Measurements from ENCODE around the gene TNFRSF19. TPM values are rescaled to one million over a fixed set of nuclear protein-coding genes. Genes with fewer than 3 reads are reported as not detected.

Gene TNFRSF19
- total RNA-seq, 4 donors from 2014 or later: 2.0 to 74.2 (median 4.2) TPM

- H3K9me3 ChIP-seq: peaks cover 0 to 6% of the 10 kb centered on the region in 2 donors
- H3K27ac ChIP-seq: no peak overlapping the region
- H3K36me3 ChIP-seq: no peaks in the 10 kb centered on the region
- no peak for DNase-seq
- no peak overlapping the region for H3K4me3 ChIP-seq
- intact Hi-C loops (cut with DNase I; ENCODE audit: low total_unique reads): no loop called here
- TF ChIP-seq, protein P1, sequence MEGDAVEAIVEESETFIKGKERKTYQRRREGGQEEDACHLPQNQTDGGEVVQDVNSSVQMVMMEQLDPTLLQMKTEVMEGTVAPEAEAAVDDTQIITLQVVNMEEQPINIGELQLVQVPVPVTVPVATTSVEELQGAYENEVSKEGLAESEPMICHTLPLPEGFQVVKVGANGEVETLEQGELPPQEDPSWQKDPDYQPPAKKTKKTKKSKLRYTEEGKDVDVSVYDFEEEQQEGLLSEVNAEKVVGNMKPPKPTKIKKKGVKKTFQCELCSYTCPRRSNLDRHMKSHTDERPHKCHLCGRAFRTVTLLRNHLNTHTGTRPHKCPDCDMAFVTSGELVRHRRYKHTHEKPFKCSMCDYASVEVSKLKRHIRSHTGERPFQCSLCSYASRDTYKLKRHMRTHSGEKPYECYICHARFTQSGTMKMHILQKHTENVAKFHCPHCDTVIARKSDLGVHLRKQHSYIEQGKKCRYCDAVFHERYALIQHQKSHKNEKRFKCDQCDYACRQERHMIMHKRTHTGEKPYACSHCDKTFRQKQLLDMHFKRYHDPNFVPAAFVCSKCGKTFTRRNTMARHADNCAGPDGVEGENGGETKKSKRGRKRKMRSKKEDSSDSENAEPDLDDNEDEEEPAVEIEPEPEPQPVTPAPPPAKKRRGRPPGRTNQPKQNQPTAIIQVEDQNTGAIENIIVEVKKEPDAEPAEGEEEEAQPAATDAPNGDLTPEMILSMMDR (IDR thresholded peaks at IDR 0.05): no peak
- no peak for TF ChIP-seq POLR2A (IDR thresholded peaks at IDR 0.05)
- H3K4me1 ChIP-seq: no peaks in the 10 kb centered on the region
- no peaks in the 10 kb centered on the region for H3K27me3 ChIP-seq
Observed at GRCh38 chr13:23680845-23681669, 110.8 kb downstream of the TNFRSF19 start.

- no peak for TF ChIP-seq POLR2A (IDR thresholded peaks at IDR 0.05)
- TF ChIP-seq, protein P1 (IDR thresholded peaks at IDR 0.05): no peak
- Histone ChIP-seq H3K27me3 (no peaks in the 10 kb centered on the region), H3K4me1 (no peaks in the 10 kb centered on the region), H3K4me3 (no peak overlapping the region), H3K27ac (no peak overlapping the region), H3K9me3 (peaks cover 0 to 6% of the 10 kb centered on the region in 2 donors), H3K36me3 (no peaks in the 10 kb centered on the region)
- intact Hi-C loops (cut with DNase I; ENCODE audit: low total_unique reads): no loop called here
- no peak for DNase-seq
Observed at GRCh38 chr13:23683084-23683483, 112.9 kb downstream of the TNFRSF19 start.

GRCh38 chr13:23684647-23685046 is 114.4 kb downstream of the TNFRSF19 start:
- TF ChIP-seq, protein P1 (IDR thresholded peaks at IDR 0.05): no peak
- H3K4me1 ChIP-seq: no peaks in the 10 kb centered on the region
- no peaks in the 10 kb centered on the region for H3K27me3 ChIP-seq
- no peak overlapping the region for H3K27ac ChIP-seq
- intact Hi-C loops (cut with DNase I; ENCODE audit: low total_unique reads): no loop called here
- H3K36me3 ChIP-seq: no peaks in the 10 kb centered on the region
- H3K9me3 ChIP-seq: peaks cover 0 to 6% of the 10 kb centered on the region in 2 donors
- no peak overlapping the region for H3K4me3 ChIP-seq
- no peak for DNase-seq

GRCh38 chr13:23685416-23685815 is 115.2 kb downstream of the TNFRSF19 start:
- no peaks in the 10 kb centered on the region for H3K36me3 ChIP-seq
- no peak overlapping the region for H3K4me3 ChIP-seq
- intact Hi-C loops (cut with DNase I; ENCODE audit: low total_unique reads): no loop called here
- peaks cover 0 to 6% of the 10 kb centered on the region in 2 donors for H3K9me3 ChIP-seq
- H3K27ac ChIP-seq: no peak overlapping the region
- no peak for DNase-seq
- H3K4me1 ChIP-seq: no peaks in the 10 kb centered on the region
- TF ChIP-seq POLR2A (IDR thresholded peaks at IDR 0.05): no peak
- TF ChIP-seq, protein P1 (IDR thresholded peaks at IDR 0.05): no peak
- no peaks in the 10 kb centered on the region for H3K27me3 ChIP-seq

DNA sequence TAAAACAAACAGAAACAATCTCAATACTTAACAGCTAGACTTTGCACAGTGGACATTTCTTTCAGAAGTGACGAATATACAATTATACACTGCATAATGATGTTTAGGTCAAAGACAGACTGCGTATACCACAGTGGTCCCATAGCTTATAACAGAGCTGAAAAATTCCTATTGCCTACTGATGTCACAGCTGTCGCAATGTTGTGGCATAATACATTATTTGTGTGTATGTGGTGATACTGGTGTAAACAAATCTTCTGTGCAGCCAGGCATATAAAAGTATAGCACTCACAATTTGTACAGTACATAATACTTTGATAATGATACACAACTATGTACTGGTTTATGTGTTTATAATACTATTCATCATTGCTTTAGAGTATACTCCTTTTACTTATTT is 116.7 kb downstream of the TNFRSF19 start:
- Histone ChIP-seq H3K4me1 (no peaks in the 10 kb centered on the region), H3K36me3 (no peaks in the 10 kb centered on the region), H3K27me3 (no peaks in the 10 kb centered on the region), H3K4me3 (no peak overlapping the region), H3K9me3 (peaks cover 0 to 6% of the 10 kb centered on the region in 2 donors), H3K27ac (no peak overlapping the region)
- no peak for DNase-seq
- intact Hi-C loops (cut with DNase I; ENCODE audit: low total_unique reads): no loop called here
- TF ChIP-seq, protein P1 (IDR thresholded peaks at IDR 0.05): no peak

Data from uterus (tissue), 4 donors.